ENCODE data around the gene GLT8D1. TPM values are rescaled to one million over a fixed set of nuclear protein-coding genes. Genes with fewer than 3 reads are reported as not detected.

GLT8D1 gene
- total RNA-seq, 2 experiments from 2014 or later = 8.4 to 10.8 TPM

GRCh38 chr3:52694528-52695189 lies 10.9 kb downstream of the GLT8D1 start:
- Histone ChIP-seq H3K4me3 (ENCODE audit: low read length) (no peak overlapping the region), H3K27me3 (ENCODE audit: control insufficient read depth in 1 of 2, insufficient read depth in 2 of 2, low read length in 2 of 2) (no peaks in the 10 kb centered on the region), H3K36me3 (ENCODE audit: insufficient read depth, low read length) (peaks cover 83% of the 10 kb centered on the region), H3K4me1 (ENCODE audit: insufficient read depth, low read length) (no peaks in the 10 kb centered on the region), H3K9me3 (ENCODE audit: control insufficient read depth in 1 of 2, insufficient read depth in 1 of 2, low read length in 2 of 2) (no peaks in the 10 kb centered on the region), H3K27ac (ENCODE audit: low read depth in 1 of 2, low read length in 2 of 2) (no peak overlapping the region)
- DNase-seq (no peak), ATAC-seq (ENCODE audit: poor library complexity) (no peak)
- Mint-ChIP-seq H3K36me3 (ENCODE audit: low read depth) (peaks cover 89% of the 10 kb centered on the region), H3K27ac (no peak overlapping the region), H3K9me3 (no peaks in the 10 kb centered on the region), H3K4me3 (no peak overlapping the region), H3K27me3 (no peaks in the 10 kb centered on the region), H3K4me1 (ENCODE audit: low read depth) (peaks cover 5% of the 10 kb centered on the region)
- POLR2A ChIA-PET = interaction anchor here (3.1 kb wide), 1 partner anchor 11 kb away, joined by 11 read pairs; the partner anchor contains the start of genes GLT8D1 and SPCS1
- intact Hi-C loops (cut with DNase I, micrococcal nuclease) = no loop called here
- CTCF ChIA-PET = no interaction called here
- no peak for TF ChIP-seq CTCF (IDR thresholded peaks at IDR 0.05)

GRCh38 chr3:52693071-52693470 lies 12.5 kb downstream of the GLT8D1 start:
- H3K4me1 Mint-ChIP-seq (ENCODE audit: low read depth) = peaks cover 5% of the 10 kb centered on the region
- ChIA-PET CTCF (interaction anchor here (0.6 kb wide), 1 partner anchor 11 kb away, joined by 4 read pairs; no protein-coding TSS in a partner anchor), POLR2A (no interaction called here)
- Histone ChIP-seq H3K27me3 (ENCODE audit: control insufficient read depth in 1 of 2, insufficient read depth in 2 of 2, low read length in 2 of 2) (no peaks in the 10 kb centered on the region), H3K9me3 (ENCODE audit: control insufficient read depth in 1 of 2, insufficient read depth in 1 of 2, low read length in 2 of 2) (no peaks in the 10 kb centered on the region), H3K4me1 (ENCODE audit: insufficient read depth, low read length) (no peaks in the 10 kb centered on the region), H3K4me3 (ENCODE audit: low read length) (no peak overlapping the region), H3K36me3 (ENCODE audit: insufficient read depth, low read length) (peaks cover 95% of the 10 kb centered on the region), H3K27ac (ENCODE audit: low read depth in 1 of 2, low read length in 2 of 2) (no peak overlapping the region)
- intact Hi-C loops (cut with DNase I, micrococcal nuclease) = no loop called here
- peaks cover 98% of the 10 kb centered on the region for H3K36me3 Mint-ChIP-seq (ENCODE audit: low read depth)
- no peak for TF ChIP-seq CTCF (IDR thresholded peaks at IDR 0.05)
- no peak overlapping the region for H3K27ac Mint-ChIP-seq
- ATAC-seq (ENCODE audit: poor library complexity) (no peak), DNase-seq (no peak)
- no peaks in the 10 kb centered on the region for H3K9me3 Mint-ChIP-seq
- no peaks in the 10 kb centered on the region for H3K27me3 Mint-ChIP-seq
- no peak overlapping the region for H3K4me3 Mint-ChIP-seq

GRCh38 chr3:52690560-52690959 lies 15.0 kb downstream of the GLT8D1 start:
- H3K27me3 Mint-ChIP-seq = no peaks in the 10 kb centered on the region
- no peaks in the 10 kb centered on the region for H3K9me3 Mint-ChIP-seq

More at GRCh38 chr3:52690560-52690959, 15.0 kb downstream of the GLT8D1 start:
- Mint-ChIP-seq H3K4me3 (no peak overlapping the region), H3K27ac (peak overlapping the region; percentile 39), H3K36me3 (ENCODE audit: low read depth) (peaks cover 100% of the 10 kb centered on the region), H3K4me1 (ENCODE audit: low read depth) (peaks cover 23% of the 10 kb centered on the region)
- ATAC-seq (ENCODE audit: poor library complexity) (no peak), DNase-seq (no peak)
- Histone ChIP-seq H3K27me3 (ENCODE audit: control insufficient read depth in 1 of 2, insufficient read depth in 2 of 2, low read length in 2 of 2) (no peaks in the 10 kb centered on the region), H3K27ac (ENCODE audit: low read depth in 1 of 2, low read length in 2 of 2) (no peak overlapping the region), H3K4me3 (ENCODE audit: low read length) (no peak overlapping the region), H3K36me3 (ENCODE audit: insufficient read depth, low read length) (peaks cover 83% of the 10 kb centered on the region), H3K9me3 (ENCODE audit: control insufficient read depth in 1 of 2, insufficient read depth in 1 of 2, low read length in 2 of 2) (no peaks in the 10 kb centered on the region), H3K4me1 (ENCODE audit: insufficient read depth, low read length) (peaks cover 14% of the 10 kb centered on the region)
- intact Hi-C loops (cut with DNase I, micrococcal nuclease) = no loop called here
- CTCF ChIA-PET = no interaction called here
- POLR2A ChIA-PET = no interaction called here
- no peak for TF ChIP-seq CTCF (IDR thresholded peaks at IDR 0.05)

Measured in CD4-positive, alpha-beta T cell (primary cell).